KMS-11 (cell line): ENCODE results near the gene HCN1.

Experiments
- H2AFZ ChIP-seq: fragments of 200-600 bp; sonication (generic); 2 replicates; pipeline ENCODE4 v1.6.1; 2016; ENCODE audit warnings: antibody characterized with exemption, mixed run types, low read depth
- H3K27ac ChIP-seq: fragments of 200-600 bp; sonication (generic); 2 replicates; pipeline ENCODE4 v1.6.1; 2016; ENCODE audit warnings: mild to moderate bottlenecking, mixed run types
- H3K27me3 ChIP-seq: fragments of 200-600 bp; sonication (generic); 2 replicates; pipeline ENCODE4 v1.6.1; 2017; ENCODE audit warnings: mild to moderate bottlenecking, low read depth, mixed run types, moderate library complexity; ENCODE audit not compliant: insufficient read depth
- H3K36me3 ChIP-seq: fragments of 200-600 bp; sonication (generic); 2 replicates; pipeline ENCODE4 v1.6.1; 2017; ENCODE audit warnings: mild to moderate bottlenecking, mixed run types; ENCODE audit not compliant: insufficient read depth
- H3K4me1 ChIP-seq: fragments of 200-600 bp; sonication (generic); 2 replicates; pipeline ENCODE4 v1.6.1; 2016; ENCODE audit warnings: mild to moderate bottlenecking, low read depth, mixed run types; ENCODE audit not compliant: poor library complexity, severe bottlenecking
- H3K4me2 ChIP-seq: fragments of 200-600 bp; sonication (generic); 2 replicates; pipeline ENCODE4 v1.7.0; 2016; ENCODE audit warnings: mild to moderate bottlenecking, mixed run types
- H3K4me3 ChIP-seq: fragments of 200-600 bp; sonication (generic); IDR thresholded peaks from 2 replicates; pipeline ENCODE4 v1.6.1; 2017; ENCODE audit warnings: low read depth, low read length, mixed read lengths; ENCODE audit not compliant: insufficient read depth
- H3K79me2 ChIP-seq: fragments of 200-600 bp; sonication (generic); 2 replicates; pipeline ENCODE4 v1.6.1; 2016; ENCODE audit warnings: low read depth, mixed run types; ENCODE audit not compliant: insufficient read depth
- H3K9ac ChIP-seq: fragments of 200-600 bp; sonication (generic); 2 replicates; pipeline ENCODE4 v1.6.1; 2016; ENCODE audit warnings: mild to moderate bottlenecking, mixed run types
- H4K20me1 ChIP-seq: fragments of 200-600 bp; sonication (generic); 2 replicates; pipeline ENCODE4 v1.6.1; 2016; ENCODE audit warnings: mild to moderate bottlenecking, mixed run types; ENCODE audit not compliant: insufficient read depth
- TF ChIP-seq, protein P1 (sequence below): fragments of 200-600 bp; sonication (generic); conservative IDR thresholded peaks from 2 replicates; pipeline ENCODE4 v1.6.1; 2017; ENCODE audit warnings: low read depth, mild to moderate bottlenecking, antibody characterized with exemption, low read length, moderate library complexity, mixed read lengths

The HCN1 gene

GRCh38 chr5:45692481-45692880, 3.7 kb downstream of the HCN1 start:
- no peak overlapping the region for H3K4me2 ChIP-seq
- H3K36me3 ChIP-seq, result no peaks in the 10 kb centered on the region
- H3K4me1 ChIP-seq, result no peaks in the 10 kb centered on the region
- no peaks in the 10 kb centered on the region for H3K27me3 ChIP-seq
- TF ChIP-seq, protein P1, sequence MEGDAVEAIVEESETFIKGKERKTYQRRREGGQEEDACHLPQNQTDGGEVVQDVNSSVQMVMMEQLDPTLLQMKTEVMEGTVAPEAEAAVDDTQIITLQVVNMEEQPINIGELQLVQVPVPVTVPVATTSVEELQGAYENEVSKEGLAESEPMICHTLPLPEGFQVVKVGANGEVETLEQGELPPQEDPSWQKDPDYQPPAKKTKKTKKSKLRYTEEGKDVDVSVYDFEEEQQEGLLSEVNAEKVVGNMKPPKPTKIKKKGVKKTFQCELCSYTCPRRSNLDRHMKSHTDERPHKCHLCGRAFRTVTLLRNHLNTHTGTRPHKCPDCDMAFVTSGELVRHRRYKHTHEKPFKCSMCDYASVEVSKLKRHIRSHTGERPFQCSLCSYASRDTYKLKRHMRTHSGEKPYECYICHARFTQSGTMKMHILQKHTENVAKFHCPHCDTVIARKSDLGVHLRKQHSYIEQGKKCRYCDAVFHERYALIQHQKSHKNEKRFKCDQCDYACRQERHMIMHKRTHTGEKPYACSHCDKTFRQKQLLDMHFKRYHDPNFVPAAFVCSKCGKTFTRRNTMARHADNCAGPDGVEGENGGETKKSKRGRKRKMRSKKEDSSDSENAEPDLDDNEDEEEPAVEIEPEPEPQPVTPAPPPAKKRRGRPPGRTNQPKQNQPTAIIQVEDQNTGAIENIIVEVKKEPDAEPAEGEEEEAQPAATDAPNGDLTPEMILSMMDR, result no peak
- no peak overlapping the region for H2AFZ ChIP-seq
- H3K79me2 ChIP-seq, result no peaks in the 10 kb centered on the region
- H3K27ac ChIP-seq, result no peak overlapping the region
- H3K9ac ChIP-seq, result no peak overlapping the region
- no peaks in the 10 kb centered on the region for H4K20me1 ChIP-seq
- no peak overlapping the region for H3K4me3 ChIP-seq

GRCh38 chr5:45691656-45692055, 4.5 kb downstream of the HCN1 start:
- no peak overlapping the region for H3K4me3 ChIP-seq
- H3K79me2 ChIP-seq, result no peaks in the 10 kb centered on the region
- H3K4me1 ChIP-seq, result no peaks in the 10 kb centered on the region
- TF ChIP-seq, protein P1, result no peak
- no peak overlapping the region for H3K9ac ChIP-seq
- H3K4me2 ChIP-seq, result no peak overlapping the region
- H3K36me3 ChIP-seq, result no peaks in the 10 kb centered on the region
- H3K27ac ChIP-seq, result no peak overlapping the region
- no peak overlapping the region for H2AFZ ChIP-seq
- no peaks in the 10 kb centered on the region for H4K20me1 ChIP-seq
- H3K27me3 ChIP-seq, result no peaks in the 10 kb centered on the region

GRCh38 chr5:45687701-45688100, 8.5 kb downstream of the HCN1 start:
- TF ChIP-seq, protein P1, result no peak
- Histone ChIP-seq H2AFZ (no peak overlapping the region), H4K20me1 (no peaks in the 10 kb centered on the region), H3K4me1 (no peaks in the 10 kb centered on the region), H3K27ac (no peak overlapping the region), H3K27me3 (no peaks in the 10 kb centered on the region), H3K9ac (no peak overlapping the region), H3K4me2 (no peak overlapping the region), H3K79me2 (no peaks in the 10 kb centered on the region), H3K36me3 (no peaks in the 10 kb centered on the region), H3K4me3 (no peak overlapping the region)

- no peaks in the 10 kb centered on the region for H3K36me3 ChIP-seq
- H3K4me2 ChIP-seq, result no peak overlapping the region
- no peak overlapping the region for H3K4me3 ChIP-seq
- no peaks in the 10 kb centered on the region for H3K27me3 ChIP-seq
- H3K4me1 ChIP-seq, result no peaks in the 10 kb centered on the region
- H2AFZ ChIP-seq, result no peak overlapping the region
- TF ChIP-seq, protein P1, result no peak
- no peaks in the 10 kb centered on the region for H3K79me2 ChIP-seq
- H4K20me1 ChIP-seq, result no peaks in the 10 kb centered on the region
- no peak overlapping the region for H3K9ac ChIP-seq
- H3K27ac ChIP-seq, result no peak overlapping the region
These were observed 9.6 kb downstream of the HCN1 start for GRCh38 chr5:45686620-45687019.

DNA sequence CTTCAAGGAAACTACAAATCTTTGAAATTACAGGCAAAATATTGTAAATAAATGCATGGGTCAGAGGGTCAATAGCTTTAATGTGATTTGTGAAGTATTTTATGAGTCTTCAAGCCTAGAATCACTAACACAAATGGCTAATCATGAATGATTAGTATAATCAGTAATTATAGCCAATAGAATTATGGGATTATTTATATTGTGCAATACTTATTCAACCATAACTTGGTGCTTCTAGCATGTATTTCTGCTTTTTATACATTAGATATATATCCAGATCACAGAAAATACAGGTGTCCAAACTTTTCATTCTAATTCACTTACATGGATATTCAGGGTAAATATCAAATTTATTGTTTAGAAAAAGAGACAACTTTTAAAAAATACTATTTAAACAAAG, 12.1 kb downstream of the HCN1 start:
- no peaks in the 10 kb centered on the region for H3K4me1 ChIP-seq
- H3K9ac ChIP-seq, result no peak overlapping the region
- TF ChIP-seq, protein P1, result no peak
- H3K27me3 ChIP-seq, result no peaks in the 10 kb centered on the region
- no peak overlapping the region for H3K27ac ChIP-seq
- H3K4me2 ChIP-seq, result no peak overlapping the region
- H4K20me1 ChIP-seq, result no peaks in the 10 kb centered on the region
- H3K79me2 ChIP-seq, result no peaks in the 10 kb centered on the region
- no peak overlapping the region for H3K4me3 ChIP-seq
- no peak overlapping the region for H2AFZ ChIP-seq
- no peaks in the 10 kb centered on the region for H3K36me3 ChIP-seq
